ENCODE measurements around the gene COPS6.
A peak's percentile ranks its signal among the peaks of the same experiment; 100 is the strongest.

COPS6 gene

GRCh38 chr7:100088621-100089457 lies at the start of gene COPS6:
Gene COPS6, plus strand, starts transcription at chr7:100088969. Its CDS starts 22 bp downstream, at chr7:100088991.
- ATAC-seq: peak; percentile 65 to 71

GRCh38 chr7:100040575-100040974 lies 48.2 kb upstream of the COPS6 start:
- no peak for ATAC-seq

GRCh38 chr7:100044718-100045117 lies 44.1 kb upstream of the COPS6 start:
- ATAC-seq: no peak

DNA sequence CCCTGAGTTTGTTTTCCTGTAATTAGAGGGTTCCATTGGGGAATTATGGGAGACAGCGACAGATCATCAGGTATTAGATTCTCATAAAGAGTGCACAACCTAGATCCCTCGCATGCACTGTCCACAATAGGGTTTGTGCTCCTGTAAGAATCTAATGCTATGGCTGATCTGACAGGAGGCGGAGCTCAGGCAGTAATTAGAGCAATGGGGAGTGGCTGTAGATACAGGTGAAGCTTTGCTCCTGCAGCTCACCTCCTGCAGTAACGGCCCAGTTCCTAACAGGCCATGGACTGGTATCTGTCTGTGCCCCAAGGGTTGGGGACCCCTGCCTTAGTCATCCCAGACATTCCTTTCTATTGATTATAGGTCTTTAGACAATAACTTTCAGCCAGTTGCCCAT lies 40.1 kb upstream of the COPS6 start:
- ATAC-seq: no peak

GRCh38 chr7:100049441-100050291 lies 39.1 kb upstream of the COPS6 start, which contains the start of gene ZSCAN21:
Gene ZSCAN21, plus strand, starts transcription at chr7:100049774. Its CDS starts 7,233 bp downstream, at chr7:100057007.
- ATAC-seq: peak; percentile 95 to 97

DNA sequence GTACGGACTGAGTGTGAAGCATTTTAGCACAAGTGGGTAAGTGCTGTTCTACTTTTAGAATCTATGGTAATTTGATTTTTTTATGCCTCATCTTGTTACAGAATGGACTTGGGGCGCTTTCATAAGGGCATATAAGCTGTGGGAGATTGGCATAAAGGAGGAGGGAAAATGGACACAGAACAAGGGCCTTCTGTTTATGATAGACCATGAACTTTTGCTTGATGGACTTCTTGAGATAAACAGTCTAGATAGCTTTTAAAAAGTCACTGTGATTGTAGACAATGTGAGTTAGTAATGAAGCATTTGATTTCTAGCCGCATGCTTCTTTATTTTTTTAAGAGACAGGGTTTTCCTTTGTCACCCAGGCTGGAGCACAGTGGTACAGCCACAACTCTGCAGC lies 37.2 kb upstream of the COPS6 start:
- no peak for ATAC-seq

DNA sequence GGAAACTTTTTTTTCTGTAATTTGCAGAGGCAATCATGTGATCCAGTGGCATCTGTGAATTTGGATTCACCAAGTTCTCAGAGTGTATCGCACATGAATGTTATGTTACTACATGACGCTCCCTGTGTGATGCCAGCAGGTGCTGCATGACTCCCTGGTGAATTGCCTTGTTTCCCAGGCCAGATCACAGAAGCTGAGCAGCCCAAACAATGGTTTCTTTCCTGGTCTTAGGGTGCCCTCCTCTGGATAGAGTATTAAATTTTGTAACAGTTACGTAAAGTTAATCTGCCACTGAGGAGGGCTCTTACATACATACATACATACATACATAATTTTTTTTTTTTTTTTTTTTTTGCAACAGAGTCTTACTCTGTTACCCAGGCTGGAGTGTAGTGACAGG lies 35.6 kb upstream of the COPS6 start:
- ATAC-seq: no peak

DNA sequence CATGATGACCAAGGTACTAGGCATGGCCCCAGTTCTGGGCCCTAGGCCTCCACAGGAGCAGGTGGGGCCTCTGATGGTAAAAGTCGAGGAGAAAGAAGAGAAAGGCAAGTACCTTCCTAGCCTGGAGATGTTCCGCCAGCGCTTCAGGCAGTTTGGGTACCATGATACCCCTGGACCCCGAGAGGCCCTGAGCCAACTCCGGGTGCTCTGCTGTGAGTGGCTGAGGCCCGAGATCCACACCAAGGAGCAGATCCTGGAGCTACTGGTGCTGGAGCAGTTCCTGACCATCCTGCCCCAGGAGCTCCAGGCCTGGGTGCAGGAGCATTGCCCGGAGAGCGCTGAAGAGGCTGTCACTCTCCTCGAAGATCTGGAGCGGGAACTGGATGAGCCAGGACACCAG lies 31.8 kb upstream of the COPS6 start:
- no peak for ATAC-seq

- no peak for ATAC-seq
These were observed 29.5 kb upstream of the COPS6 start for GRCh38 chr7:100059251-100059739.

- no peak for ATAC-seq
These were observed 27.1 kb upstream of the COPS6 start for GRCh38 chr7:100061518-100062193.

DNA sequence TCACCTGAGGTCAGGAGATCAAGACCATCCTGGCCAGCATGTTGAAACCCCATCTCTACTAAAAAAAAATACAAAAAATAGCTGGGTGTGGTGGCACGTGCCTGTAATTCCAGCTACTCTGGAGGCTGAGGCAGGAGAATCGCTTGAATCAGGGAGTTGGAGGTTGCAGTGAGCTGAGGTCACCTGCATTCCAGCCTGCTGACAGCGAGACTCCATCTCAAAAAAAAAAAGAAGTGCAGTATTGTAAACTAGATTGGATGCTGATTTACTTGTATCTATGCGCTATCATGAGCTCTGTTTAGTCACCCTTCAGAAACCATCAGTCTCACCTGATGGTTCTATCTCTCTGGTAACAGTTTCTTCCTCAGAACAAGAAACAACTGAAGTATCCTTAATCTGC lies 25.4 kb upstream of the COPS6 start:
- ATAC-seq: no peak

- no peak for ATAC-seq
These were observed 24.6 kb upstream of the COPS6 start for GRCh38 chr7:100064162-100064561.

GRCh38 chr7:100065452-100066186 lies 23.1 kb upstream of the COPS6 start:
- ATAC-seq: no peak

- ATAC-seq: no peak
These were observed 21.8 kb upstream of the COPS6 start for GRCh38 chr7:100066953-100067352.

DNA sequence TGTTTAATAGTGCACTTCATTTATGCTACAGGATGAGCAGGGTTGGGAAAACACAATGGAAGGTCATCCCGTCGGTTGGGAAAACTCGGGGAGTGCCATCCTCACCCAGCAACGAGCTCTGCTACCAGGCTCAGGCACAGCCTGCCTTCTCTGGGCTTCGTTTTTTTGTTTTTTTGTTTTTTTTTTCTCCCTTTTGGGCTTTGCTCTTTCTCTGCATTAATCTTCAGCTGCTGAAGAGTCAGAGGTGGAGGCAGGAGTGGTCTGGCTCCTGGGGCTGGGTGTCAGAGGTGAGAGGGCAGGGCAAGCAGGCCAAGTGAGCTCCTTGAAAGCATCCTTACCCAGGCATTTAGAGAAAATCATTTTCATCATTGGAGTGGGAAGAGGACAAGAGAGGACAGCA lies 18.8 kb upstream of the COPS6 start:
- no peak for ATAC-seq

GRCh38 chr7:100071018-100071723 lies 17.6 kb upstream of the COPS6 start:
- no peak for ATAC-seq

- no peak for ATAC-seq
These were observed 16.3 kb upstream of the COPS6 start for GRCh38 chr7:100072462-100072861.

GRCh38 chr7:100074841-100075240 lies 13.9 kb upstream of the COPS6 start:
- ATAC-seq: no peak

- no peak for ATAC-seq
These were observed 13.4 kb upstream of the COPS6 start for GRCh38 chr7:100075418-100075817.

- no peak for ATAC-seq
These were observed 11.6 kb upstream of the COPS6 start for GRCh38 chr7:100077205-100077604.

- ATAC-seq: no peak
These were observed 9.7 kb upstream of the COPS6 start for GRCh38 chr7:100079024-100079560.
